Colon (tissue), 2 donors: Measurements from ENCODE around the gene CCDC186.
"Not testable (repeated sequence)": the region's sequence is repeated elsewhere in the genome, so short reads cannot be mapped to it uniquely, and the experiment has no call there.

Experiments used
- FAIRE-seq: peaks from 2 replicates; lab custom pipeline; 2012; peaks lifted over from hg19 to GRCh38; lab: Jason Lieb, UNC
- donor health status: control.
- donor health status: control.

Gene CCDC186

DNA sequence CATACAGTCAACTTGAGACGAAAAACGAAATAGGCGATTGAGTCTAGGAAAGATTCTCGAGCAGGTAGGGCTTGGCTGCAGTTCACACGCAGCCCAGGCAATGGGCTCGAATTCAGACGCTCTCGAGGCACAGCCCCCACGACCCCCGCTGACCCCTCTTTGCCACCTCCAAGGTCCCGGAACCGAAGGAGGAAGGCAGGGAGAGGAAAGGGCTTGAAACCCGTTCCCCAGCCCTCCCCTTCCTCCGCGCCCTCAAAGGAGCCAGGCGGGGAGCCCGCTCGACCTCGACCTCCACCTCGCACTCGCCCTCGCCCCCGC, 441 bp downstream of the CCDC186 start:
- no peak for FAIRE-seq

DNA sequence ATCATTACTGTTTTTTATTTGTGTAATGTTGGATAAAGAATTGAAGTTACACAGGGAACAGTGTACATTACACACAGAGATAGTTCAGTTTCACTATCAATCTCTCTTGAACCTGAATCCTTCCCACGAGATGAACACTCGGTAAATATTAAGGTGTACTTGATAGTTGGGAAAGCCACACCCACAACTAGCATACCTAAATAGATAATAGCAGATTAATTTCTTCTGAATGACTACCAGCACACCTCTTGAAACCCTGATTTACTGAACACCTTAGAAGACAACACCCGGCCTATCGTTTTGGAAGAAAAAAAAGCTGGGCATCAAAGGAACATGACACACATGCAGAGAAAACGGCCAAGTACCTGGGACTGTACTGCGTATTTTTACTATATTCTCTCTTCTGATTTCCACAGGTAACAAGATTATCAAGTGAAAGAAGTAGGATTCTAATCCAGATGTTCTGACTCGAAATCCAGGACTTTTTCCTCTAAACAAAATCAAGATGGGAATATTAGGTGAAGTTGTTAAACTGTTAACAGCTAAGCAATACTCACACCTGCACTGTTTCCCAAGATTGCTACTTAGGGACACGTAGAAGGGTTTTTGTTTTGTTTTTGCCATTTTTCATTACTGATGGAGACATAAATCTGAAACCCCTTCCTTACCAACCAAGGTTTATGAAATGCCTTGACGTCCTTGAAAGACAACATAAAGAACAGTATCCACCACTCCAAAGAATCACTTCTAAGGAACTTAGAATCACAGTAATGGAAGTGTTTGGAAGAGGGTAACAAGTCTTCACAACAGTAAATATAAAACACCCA, 1.0 kb downstream of the CCDC186 start:
- FAIRE-seq, result peak; percentile 36

DNA sequence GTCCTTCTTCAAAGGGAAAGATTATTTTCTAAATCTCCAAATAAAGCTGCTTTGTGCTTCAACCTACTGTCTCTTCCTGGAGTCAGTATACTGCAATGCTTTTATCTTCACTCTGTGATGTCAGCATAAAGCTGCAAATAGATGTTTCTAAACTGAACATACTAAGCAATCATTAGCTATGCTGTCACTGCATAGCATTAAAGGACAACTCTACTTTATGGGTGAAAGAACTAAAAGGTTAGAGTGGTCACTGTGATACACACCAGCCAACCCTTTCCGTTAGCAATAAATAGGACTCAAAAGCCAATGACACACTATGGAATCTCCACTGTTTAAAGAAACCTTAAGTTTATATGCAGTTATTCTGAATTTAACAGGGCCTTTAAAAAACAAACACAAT, 1.8 kb downstream of the CCDC186 start:
- no peak for FAIRE-seq

DNA sequence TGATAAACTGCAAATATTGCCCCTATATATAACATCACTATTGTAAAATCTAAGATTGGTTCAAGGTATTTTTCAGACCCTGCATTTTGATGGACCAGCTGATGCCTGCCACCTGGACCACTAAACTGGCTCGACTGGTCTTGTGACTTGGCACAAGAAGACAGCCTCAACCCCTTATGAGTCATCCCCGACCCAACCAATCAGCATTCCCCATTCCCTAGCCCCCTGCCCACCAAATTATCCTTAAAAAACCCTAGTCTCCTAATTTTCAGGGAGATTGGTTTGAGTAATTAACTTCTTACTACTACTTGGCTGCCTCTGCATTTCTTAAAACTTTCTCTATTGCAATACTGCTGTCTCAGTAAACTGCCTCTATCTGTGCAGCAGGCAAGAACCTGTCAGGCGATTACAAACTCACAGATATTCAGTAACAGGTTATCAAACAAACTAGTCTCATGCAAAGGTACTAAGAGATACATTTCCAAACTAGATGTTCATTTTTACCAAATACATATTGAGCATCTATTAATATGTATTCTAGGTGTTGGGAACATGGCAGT, 5.5 kb downstream of the CCDC186 start:
- no peak for FAIRE-seq

DNA sequence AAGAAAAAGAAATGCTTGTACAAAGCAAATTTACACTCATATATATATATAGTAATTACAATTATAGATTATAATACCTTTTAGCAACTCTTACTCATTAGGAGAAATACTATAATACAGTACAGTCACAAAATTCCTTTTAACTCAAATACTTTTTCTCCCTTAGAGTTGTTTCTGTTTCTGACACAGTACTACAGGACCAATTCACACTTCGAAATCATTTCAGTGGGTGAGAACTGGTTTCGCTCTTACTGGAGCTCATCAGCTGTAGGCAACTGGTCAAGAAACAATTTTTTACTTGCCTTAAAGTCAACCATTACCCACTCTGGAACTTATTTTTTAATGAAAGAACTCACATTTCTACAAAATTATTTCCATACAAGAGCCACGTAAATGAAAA, 6.0 kb downstream of the CCDC186 start:
- FAIRE-seq, result no peak

DNA sequence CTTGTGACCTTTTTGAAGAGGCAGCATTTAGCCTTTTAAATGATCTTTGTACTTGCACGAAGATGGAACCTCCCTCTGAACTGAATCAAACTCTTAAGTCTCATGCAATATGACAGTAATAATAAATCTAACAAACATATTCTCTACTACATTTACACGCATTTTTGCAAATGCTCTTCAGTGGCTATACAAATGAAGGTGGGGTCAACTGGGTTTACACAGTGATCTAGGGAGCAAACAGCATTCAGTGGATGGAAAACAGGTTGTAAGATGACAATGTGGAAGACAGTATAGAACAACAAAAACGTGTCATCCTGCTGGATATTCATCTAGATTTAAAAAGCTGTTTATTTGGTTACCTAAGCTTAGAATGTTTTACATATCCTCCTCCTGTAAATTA, 7.5 kb downstream of the CCDC186 start:
- FAIRE-seq, result no peak

DNA sequence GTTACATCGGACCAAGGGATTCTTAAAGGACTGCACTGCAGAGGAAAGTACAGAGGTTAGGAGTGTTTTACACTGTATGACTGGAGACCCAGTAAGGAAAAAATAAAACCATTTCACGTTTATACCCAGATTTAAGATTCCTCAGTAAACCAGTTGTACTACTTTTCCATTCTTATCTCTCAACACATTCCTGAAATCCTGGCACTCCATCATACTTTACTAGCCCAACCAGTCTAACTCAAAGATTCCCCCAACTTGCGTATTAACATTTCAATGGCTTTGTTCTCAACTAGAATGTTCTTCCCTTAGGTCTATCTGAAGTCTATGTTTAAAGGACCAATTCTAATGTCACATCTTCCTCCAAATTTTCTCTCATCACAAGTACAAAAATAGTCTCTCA, 8.0 kb downstream of the CCDC186 start:
- FAIRE-seq, result no peak

DNA sequence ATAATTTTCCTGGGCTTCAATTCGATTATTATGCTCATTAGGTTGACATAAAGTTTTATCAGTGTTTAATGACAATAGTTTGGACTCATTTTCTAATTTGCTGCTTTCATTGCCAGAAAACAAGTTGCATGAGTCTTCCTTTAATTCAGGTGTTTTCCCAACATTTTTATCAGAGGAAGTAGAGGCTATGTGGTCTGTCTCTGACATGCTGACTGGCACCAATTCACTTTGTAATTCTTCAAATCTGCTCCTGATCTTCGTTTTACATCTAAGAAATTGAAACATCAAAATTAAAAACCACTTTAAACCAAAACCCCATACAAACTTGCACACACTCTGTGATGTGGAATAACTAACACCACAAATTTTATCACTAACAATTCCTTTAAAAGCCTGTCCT, 10.9 kb downstream of the CCDC186 start:
- FAIRE-seq, result no peak

DNA sequence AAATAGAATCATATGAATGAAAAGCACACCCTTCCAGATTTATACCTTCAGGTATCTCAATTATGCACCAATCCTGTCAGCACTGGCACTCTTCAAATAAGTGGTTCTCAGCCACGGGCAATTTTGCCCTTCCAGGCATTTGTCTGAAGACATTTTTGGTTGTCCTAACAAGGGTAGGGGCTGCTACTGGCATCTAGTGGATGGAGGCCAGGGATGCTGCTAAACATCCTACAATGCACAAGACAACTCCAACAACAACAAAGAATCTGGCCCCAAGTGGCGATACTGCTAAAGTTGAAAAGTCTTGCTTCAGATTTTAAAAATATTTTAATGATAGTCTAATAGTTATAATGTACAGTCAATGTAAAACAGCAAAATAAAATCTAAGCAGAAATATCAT, 16.1 kb downstream of the CCDC186 start:
- FAIRE-seq, result no peak

DNA sequence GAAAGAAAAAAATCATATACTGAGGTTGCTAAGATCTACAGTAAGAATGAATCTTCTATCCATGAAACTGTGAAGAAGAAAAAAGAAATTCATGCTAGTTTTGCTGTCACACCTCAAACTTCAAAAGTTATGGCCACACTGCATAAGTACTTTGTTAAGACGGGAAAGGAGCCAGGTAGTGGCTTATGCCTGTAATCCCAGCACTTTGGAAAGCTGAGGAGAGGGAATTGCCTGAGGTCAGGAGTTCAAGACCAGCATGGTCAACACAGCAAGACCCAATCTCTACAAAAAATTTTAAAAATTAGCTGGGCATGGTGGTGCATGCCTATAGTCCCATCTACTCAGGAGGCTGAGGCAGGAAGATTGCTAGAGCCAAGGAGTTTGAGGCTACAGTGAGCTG, 22.1 kb downstream of the CCDC186 start:
- FAIRE-seq, result no peak

DNA sequence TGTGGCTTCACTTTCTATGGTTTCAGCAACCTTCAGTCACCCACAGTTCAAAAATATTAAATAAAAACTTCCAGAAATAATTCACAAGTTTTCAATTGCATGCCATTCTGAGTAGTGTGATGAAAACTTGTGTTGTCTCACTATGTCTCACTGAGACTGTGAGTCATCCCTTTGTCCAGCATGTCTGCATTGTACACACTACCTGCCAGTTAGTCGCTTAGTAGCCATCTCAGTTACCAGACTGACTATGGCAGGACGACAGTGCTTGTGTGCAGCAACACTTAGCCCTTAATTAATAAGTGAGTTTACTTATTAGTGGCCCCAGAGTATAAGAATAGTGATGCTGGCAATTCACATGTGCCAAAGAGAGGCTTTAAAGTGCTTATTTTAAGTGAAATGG, 22.5 kb downstream of the CCDC186 start:
- no peak for FAIRE-seq

DNA sequence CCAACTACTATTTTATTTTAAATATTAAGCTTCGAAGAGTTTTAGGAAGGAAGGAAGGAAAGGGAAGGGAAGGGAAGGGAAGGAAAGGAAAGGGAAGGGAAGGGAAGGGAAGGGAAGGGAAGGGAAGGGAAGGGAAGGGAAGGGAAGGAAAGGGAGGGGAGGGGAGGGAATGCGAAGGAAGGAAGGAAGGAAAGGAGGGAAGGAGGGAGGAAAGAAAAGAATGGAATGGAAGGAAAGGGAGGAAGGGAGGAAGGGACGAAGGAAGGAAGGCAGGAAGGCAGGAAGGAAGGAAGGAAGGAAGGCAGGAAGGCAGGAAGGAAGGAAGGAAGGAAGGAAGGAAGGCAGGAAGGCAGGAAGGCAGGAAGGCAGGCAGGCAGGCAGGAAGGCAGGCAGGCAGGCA, 24.5 kb downstream of the CCDC186 start:
- not testable (repeated sequence) for FAIRE-seq

DNA sequence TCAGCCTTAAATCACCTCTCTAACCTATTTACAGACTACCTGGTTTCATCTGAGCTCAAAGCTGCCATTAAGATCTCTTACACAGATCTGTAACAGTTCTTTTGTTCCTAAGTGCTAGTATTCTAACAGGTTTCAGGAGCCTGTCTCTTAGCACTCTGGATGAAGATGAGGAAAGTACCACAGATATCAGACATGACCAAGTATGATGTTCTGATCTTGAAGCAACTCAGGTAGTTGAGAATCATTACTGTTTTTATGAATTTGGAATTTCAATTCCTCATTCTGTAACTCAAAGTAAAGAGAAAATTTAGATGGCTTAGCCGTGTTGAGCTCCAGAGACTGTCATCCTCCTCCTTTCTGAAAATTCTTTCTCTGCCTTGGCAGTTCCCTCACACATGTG, 30.8 kb downstream of the CCDC186 start:
- FAIRE-seq, result no peak

DNA sequence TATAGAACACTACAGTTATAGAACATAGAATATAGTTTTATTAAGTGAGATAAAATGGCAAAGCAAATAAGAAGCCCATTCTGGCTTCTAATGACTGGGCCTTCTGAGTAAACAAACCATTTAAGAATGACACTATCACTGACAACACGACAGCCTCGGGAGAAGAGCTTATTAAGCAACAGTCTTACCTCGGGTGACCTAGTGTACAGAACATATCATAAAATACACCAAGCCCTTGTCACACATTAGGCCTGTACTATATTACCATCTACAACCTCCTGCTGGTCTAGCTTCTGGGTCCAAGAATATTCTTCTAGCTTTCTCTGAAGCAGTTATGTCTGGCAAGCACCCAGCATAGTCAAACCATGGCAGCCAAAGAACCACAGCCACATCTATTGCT, 32.0 kb downstream of the CCDC186 start:
- FAIRE-seq, result no peak

DNA sequence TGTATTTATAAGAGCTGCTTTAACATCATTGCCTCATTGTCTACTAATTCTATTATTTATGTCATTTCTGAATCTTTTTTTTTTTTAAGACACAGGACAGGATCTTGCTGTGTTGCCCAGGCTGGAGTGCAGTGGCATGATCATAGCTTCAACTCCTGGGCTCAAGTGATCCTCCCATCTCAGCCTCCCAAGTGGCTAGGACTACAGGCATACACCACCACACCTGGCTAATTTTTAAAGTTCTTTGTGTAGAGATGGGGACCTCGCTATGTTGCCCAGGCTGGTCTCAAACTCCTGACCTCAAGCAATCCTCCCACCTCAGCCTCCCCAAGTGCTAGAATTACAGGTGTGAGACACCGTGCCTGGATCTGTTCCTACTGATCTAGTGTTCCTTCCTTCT, 33.2 kb downstream of the CCDC186 start:
- not testable (repeated sequence) for FAIRE-seq

DNA sequence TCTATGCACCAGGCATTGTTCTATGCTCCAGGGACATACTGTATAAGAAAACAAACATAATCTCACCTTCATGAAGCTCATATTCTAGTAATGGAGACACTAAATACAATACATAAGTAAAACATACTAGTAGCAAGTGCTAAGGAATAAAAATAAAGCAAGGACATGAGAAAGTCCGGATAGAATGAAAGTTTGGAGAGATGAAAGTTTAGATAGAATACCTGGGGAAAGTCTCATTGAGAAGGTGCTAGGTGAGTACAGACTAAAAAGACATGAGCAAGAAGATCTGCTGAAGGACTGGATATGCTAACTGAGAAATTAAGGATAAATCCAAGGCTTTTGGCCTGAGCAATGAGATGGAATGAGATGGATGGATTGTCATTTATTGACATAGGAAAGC, 34.0 kb downstream of the CCDC186 start:
- FAIRE-seq, result no peak

DNA sequence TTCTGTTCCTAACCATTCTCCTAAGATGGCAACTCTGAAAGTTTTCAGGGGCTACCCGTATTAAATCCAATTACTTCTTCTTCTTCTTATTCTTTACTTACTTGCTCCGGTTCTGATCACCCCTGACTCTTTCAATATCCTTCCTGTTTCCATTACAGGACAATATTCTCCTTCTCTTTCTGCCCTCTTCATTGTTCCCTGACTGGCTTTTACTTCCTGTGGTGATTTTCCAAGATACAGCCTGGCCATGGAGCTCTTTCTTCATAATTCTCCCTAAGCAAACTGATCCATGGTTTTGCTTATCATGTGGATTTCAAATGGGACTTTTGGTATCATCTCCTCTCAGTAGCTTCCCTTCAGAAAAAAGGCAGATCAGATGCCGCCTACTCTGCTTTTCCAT, 35.4 kb downstream of the CCDC186 start:
- FAIRE-seq, result no peak

DNA sequence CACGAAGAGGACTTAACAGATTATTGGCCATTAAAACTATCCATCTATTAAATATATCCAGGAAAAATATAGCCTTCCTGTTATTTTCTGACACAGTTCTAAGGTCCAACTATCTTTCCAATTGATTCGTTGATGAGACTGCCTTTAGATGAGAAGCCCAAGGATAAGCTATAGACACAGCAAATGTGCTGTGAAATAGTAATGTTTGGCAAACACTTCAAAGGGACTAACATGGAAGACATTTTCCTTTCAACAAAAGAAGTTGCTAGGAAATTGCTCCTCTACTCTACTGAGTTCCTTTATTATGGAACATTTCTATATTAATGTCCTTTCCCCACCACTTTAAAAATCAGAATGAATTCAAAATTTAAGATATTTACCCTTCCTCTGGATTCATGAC, 38.5 kb downstream of the CCDC186 start:
- no peak for FAIRE-seq

DNA sequence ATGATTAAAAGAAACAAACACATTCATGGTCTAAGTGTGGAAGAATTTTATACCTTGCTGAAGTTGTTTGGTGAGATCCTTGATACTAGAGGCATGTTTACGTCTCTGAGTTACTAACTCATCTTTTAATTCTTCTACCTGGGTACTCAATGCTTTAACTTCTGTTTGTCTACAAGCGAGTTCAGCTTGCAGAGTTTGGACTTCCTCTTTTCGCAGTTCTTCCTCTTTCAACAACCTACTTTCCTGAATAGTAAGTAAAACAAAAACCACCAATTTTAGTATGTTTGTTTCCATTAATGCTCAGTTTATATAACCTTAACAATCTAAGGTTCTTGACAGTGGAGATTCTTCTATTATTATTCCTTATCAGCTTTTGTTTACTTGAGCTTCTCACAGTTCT, 42.9 kb downstream of the CCDC186 start:
- no peak for FAIRE-seq

DNA sequence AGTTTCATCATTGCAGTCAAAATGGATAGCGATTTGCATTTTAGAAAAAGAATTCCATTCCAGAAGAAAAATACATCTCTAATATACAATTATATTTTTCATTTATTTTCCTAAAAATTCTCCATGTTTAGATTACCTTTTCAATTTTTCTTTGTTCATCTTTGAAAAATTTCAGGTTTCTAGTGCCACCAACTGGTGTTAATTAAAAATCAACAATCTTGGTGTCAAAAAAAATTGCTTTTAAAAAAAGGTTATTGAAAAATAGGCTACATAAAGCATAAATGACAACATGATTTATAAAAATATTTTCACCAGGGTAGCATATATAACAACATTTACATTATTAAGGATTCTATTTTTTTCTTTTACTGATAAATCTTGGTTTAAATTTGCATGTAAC, 53.0 kb downstream of the CCDC186 start:
- FAIRE-seq, result peak; percentile 64

DNA sequence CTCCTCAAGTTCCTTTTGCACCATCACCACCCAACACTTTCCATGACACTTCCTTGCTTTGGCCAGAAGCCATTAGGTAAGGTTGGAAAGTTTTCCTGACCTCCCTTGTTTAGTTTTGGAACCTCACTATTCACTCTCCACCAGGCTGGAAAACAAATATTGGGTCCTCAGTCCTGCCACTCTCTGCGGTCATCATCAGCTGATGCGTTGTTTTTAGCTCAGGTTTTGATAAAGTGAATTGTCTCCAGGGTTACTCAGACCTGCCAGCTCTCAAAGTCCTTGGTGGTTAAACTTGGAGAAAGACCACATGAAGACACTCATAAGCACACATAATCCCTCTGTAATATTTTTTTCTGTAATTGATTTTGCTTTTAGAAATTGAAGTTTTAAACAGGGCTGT, 55.5 kb downstream of the CCDC186 start:
- FAIRE-seq, result no peak

DNA sequence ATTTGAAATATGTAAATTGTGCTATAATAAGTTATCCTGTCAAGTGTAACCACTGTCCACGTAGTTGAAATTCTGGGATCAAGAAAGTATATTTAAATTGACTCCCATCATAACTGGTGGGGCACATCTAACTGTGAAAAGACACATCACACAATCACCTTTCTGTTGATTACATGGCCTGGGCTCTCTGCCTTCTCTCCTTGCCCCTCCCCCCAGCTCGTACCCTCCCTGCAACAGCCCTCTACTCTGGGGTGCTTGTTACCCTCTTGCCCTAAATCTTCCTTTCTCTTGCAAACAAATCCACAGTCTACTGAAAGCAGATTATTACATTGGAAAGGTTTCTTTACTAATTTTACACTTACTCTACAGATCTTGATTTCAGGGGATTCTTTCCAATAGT, 56.3 kb downstream of the CCDC186 start:
- no peak for FAIRE-seq

DNA sequence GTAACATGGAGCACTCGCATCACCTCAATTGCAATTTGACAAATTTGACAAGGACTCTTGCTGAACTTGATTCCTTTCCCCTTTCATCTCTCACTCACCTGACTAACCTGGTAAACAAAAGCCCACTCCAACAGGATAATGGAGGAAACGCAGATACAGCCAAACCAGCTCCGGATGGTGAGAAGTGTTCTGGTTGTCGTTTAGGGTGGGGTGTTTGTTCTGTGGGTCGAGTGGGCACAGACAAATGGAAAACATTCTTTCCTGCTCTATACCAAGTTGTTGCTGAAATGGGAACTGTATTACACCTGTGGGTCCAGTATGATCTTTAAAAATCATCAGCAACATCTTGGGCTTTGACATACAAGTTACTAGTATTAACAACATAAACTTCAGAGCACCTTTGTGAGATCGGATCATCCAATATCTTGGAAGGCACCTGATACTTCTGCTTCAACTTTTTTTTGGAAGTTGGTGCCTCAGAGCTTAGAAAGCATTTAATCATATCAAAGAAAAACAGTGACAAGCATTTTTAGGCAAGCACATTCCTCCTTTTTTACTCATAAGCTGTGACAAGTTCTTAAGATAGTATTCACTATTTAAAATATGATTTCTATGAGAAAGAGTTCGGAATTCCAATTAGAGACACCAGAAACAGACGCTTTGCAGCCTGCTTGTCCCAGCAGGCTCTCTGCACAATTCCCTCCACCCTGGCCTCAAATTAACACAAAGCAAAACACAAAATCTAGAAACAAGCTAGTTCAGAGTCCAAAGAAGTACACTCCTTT, 58.1 kb downstream of the CCDC186 start:
- FAIRE-seq, result no peak
